Trophoblast cell (in vitro differentiated cells and primary cell): ENCODE results near the gene FBLL1.

ENCODE experiments used
- DNase-seq, 2 donors: peaks; one replicate each; pipeline ENCODE4 v3.0.0-alpha.2; 2016
- H2AFZ ChIP-seq: 2 replicates; pipeline ENCODE4 v1.6.1; 2013; ENCODE audit warnings: low read length, moderate library complexity, mild to moderate bottlenecking; ENCODE audit not compliant: insufficient read depth, poor library complexity
- H2AK5ac ChIP-seq: 2 replicates; pipeline ENCODE4 v1.6.1; 2013; ENCODE audit warnings: mild to moderate bottlenecking, low read length
- H2BK120ac ChIP-seq: 2 replicates; pipeline ENCODE4 v1.6.1; 2013; ENCODE audit warnings: low read length, mild to moderate bottlenecking, moderate library complexity; ENCODE audit not compliant: insufficient read depth, poor library complexity
- H2BK12ac ChIP-seq: 2 replicates; pipeline ENCODE4 v1.6.1; 2013; ENCODE audit warnings: mild to moderate bottlenecking, low read length, moderate library complexity
- H2BK5ac ChIP-seq: 2 replicates; pipeline ENCODE4 v1.6.1; 2013; ENCODE audit warnings: low read length, low read depth, moderate library complexity, mild to moderate bottlenecking; ENCODE audit not compliant: poor library complexity
- H3K14ac ChIP-seq: 2 replicates; pipeline ENCODE4 v1.6.1; 2013; ENCODE audit warnings: mild to moderate bottlenecking, low read length
- H3K18ac ChIP-seq: 2 replicates; pipeline ENCODE4 v1.6.1; 2013; ENCODE audit warnings: mild to moderate bottlenecking, low read length
- H3K23ac ChIP-seq: 2 replicates; pipeline ENCODE4 v1.6.1; 2013; ENCODE audit warnings: low read length
- H3K27ac ChIP-seq: 2 replicates; pipeline ENCODE4 v1.5.1; 2013; ENCODE audit warnings: low read depth, mild to moderate bottlenecking, inconsistent platforms, low read length, moderate library complexity
- H3K27me3 ChIP-seq: 2 replicates; pipeline ENCODE4 v1.6.1; 2013; ENCODE audit warnings: inconsistent platforms, mild to moderate bottlenecking, low read length, moderate library complexity; ENCODE audit not compliant: insufficient read depth
- H3K36me3 ChIP-seq, 2 experiments: 1 replicate in 1 of 2; 2 replicates in 1 of 2; pipeline ENCODE4 v1.6.1; 2013; ENCODE audit warnings: low read length in 2 of 2, mild to moderate bottlenecking in 2 of 2, moderate library complexity in 1 of 2; ENCODE audit not compliant: insufficient read depth in 2 of 2, control insufficient read depth in 1 of 2
- H3K4ac ChIP-seq: 2 replicates; pipeline ENCODE4 v1.6.1; 2013; ENCODE audit warnings: low read depth, mild to moderate bottlenecking, low read length, moderate library complexity
- H3K4me1 ChIP-seq, 2 experiments: 1 replicate in 1 of 2; 2 replicates in 1 of 2; pipeline ENCODE4 v1.6.1; 2013; ENCODE audit warnings: low read length in 2 of 2, mild to moderate bottlenecking in 2 of 2, moderate library complexity in 1 of 2; ENCODE audit not compliant: insufficient read depth in 2 of 2, control insufficient read depth in 1 of 2
- H3K4me2 ChIP-seq: 2 replicates; pipeline ENCODE4 v1.6.1; 2013; ENCODE audit warnings: inconsistent platforms, mild to moderate bottlenecking, low read length, moderate library complexity
- H3K4me3 ChIP-seq: 2 replicates; pipeline ENCODE4 v1.5.1; 2013; ENCODE audit warnings: mild to moderate bottlenecking, low read depth, low read length, inconsistent platforms
- H3K79me1 ChIP-seq: one replicate; pipeline ENCODE4 v1.6.1; 2013; ENCODE audit warnings: low read length
- H3K79me2 ChIP-seq: 2 replicates; pipeline ENCODE4 v1.6.1; 2013; ENCODE audit warnings: low read length, mild to moderate bottlenecking; ENCODE audit not compliant: control insufficient read depth, insufficient read depth, poor library complexity
- H3K9ac ChIP-seq: 2 replicates; pipeline ENCODE4 v1.6.1; 2013; ENCODE audit warnings: mild to moderate bottlenecking, low read length
- H3K9me3 ChIP-seq: 2 replicates; pipeline ENCODE4 v1.6.1; 2013; ENCODE audit warnings: low read depth, mild to moderate bottlenecking, control low read depth, inconsistent platforms, low read length; ENCODE audit not compliant: insufficient read depth
- H4K12ac ChIP-seq: 2 replicates; pipeline ENCODE4 v1.6.1; 2013; ENCODE audit warnings: low read depth, mild to moderate bottlenecking, low read length, moderate library complexity
- H4K8ac ChIP-seq: 2 replicates; pipeline ENCODE4 v1.6.1; 2013; ENCODE audit warnings: low read depth, mild to moderate bottlenecking, low read length, moderate library complexity
- H4K91ac ChIP-seq: one replicate; pipeline ENCODE4 v1.6.1; 2013; ENCODE audit warnings: low read depth, mild to moderate bottlenecking, low read length, moderate library complexity
- WGBS: extraction: QIAGEN DNeasy Blood & Tissue Kit; methylation state at CpG from one replicate; pipeline ENCODE4 v1.1.7; 2013; ENCODE audit warnings: missing lambda C conversion rate; ENCODE audit not compliant: insufficient read length, insufficient coverage; ENCODE audit errors: extremely low coverage; 5-methylcytosine and 5-hydroxymethylcytosine counted together

Gene FBLL1

GRCh38 chr5:168513861-168514428 lies 15.2 kb upstream of the FBLL1 start:
- Histone ChIP-seq H2BK5ac (no peak overlapping the region), H3K79me2 (no peaks in the 10 kb centered on the region), H2BK120ac (no peak overlapping the region), H4K12ac (no peak overlapping the region), H3K4me1 (no peaks in the 10 kb centered on the region), H3K9ac (no peak overlapping the region), H2BK12ac (no peak overlapping the region), H3K27ac (no peak overlapping the region), H3K4me2 (no peak overlapping the region), H3K27me3 (no peaks in the 10 kb centered on the region), H3K4ac (no peak overlapping the region), H3K4me3 (no peak overlapping the region), H3K79me1 (no peaks in the 10 kb centered on the region), H3K18ac (no peak overlapping the region), H3K36me3 (peaks cover 25 to 47% of the 10 kb centered on the region in 2 experiments), H3K23ac (no peak overlapping the region), H3K14ac (no peak overlapping the region), H2AK5ac (no peak overlapping the region), H3K9me3 (peaks cover 2% of the 10 kb centered on the region), H4K91ac (no peak overlapping the region), H4K8ac (no peak overlapping the region), H2AFZ (no peak overlapping the region)
- DNase-seq = no peak
- no CpG with 5 or more reads among the region's 2 CpGs for WGBS

- Histone ChIP-seq H3K4ac (no peak overlapping the region), H3K36me3 (peaks cover 5 to 6% of the 10 kb centered on the region in 2 experiments), H3K9ac (no peak overlapping the region), H4K91ac (no peak overlapping the region), H3K4me1 (peaks cover 4 to 9% of the 10 kb centered on the region in 2 experiments), H3K27ac (no peak overlapping the region), H3K9me3 (peaks cover 9% of the 10 kb centered on the region), H3K4me2 (no peak overlapping the region), H2AK5ac (no peak overlapping the region), H4K8ac (no peak overlapping the region), H3K79me2 (no peaks in the 10 kb centered on the region), H3K79me1 (no peaks in the 10 kb centered on the region), H2BK12ac (no peak overlapping the region), H4K12ac (no peak overlapping the region), H2BK5ac (no peak overlapping the region), H3K27me3 (peaks cover 17% of the 10 kb centered on the region), H3K14ac (no peak overlapping the region), H3K18ac (no peak overlapping the region), H3K23ac (no peak overlapping the region), H2AFZ (no peak overlapping the region), H3K4me3 (no peak overlapping the region), H2BK120ac (no peak overlapping the region)
- WGBS = no CpG with 5 or more reads among the region's 2 CpGs
- DNase-seq = no peak
Measured at GRCh38 chr5:168525856-168526255, 3.2 kb upstream of the FBLL1 start.

GRCh38 chr5:168527756-168528295 lies 1.3 kb upstream of the FBLL1 start:
- Histone ChIP-seq H2BK5ac (no peak overlapping the region), H3K36me3 (peaks cover 3% of the 10 kb centered on the region in 2 experiments), H2AK5ac (no peak overlapping the region), H3K9ac (no peak overlapping the region), H3K4ac (no peak overlapping the region), H3K18ac (no peak overlapping the region), H2AFZ (no peak overlapping the region), H3K9me3 (peaks cover 9% of the 10 kb centered on the region), H4K12ac (no peak overlapping the region), H2BK120ac (no peak overlapping the region), H3K23ac (no peak overlapping the region), H3K4me1 (peaks cover 4 to 9% of the 10 kb centered on the region in 2 experiments), H3K14ac (no peak overlapping the region), H3K79me1 (no peaks in the 10 kb centered on the region), H3K79me2 (no peaks in the 10 kb centered on the region), H3K27ac (no peak overlapping the region), H2BK12ac (no peak overlapping the region), H3K4me3 (no peak overlapping the region), H3K4me2 (no peak overlapping the region), H4K91ac (no peak overlapping the region), H4K8ac (no peak overlapping the region), H3K27me3 (peaks cover 17% of the 10 kb centered on the region)
- no CpG with 5 or more reads among the region's 4 CpGs for WGBS
- no peak for DNase-seq

- Histone ChIP-seq H3K9me3 (peaks cover 9% of the 10 kb centered on the region), H3K27ac (no peak overlapping the region), H3K4ac (no peak overlapping the region), H4K8ac (no peak overlapping the region), H3K4me1 (peaks cover 4 to 9% of the 10 kb centered on the region in 2 experiments), H3K23ac (no peak overlapping the region), H2AFZ (peak overlapping the region; percentile 11), H4K91ac (no peak overlapping the region), H2BK120ac (no peak overlapping the region), H3K14ac (no peak overlapping the region), H2AK5ac (no peak overlapping the region), H4K12ac (no peak overlapping the region), H3K9ac (no peak overlapping the region), H3K79me1 (no peaks in the 10 kb centered on the region), H3K79me2 (no peaks in the 10 kb centered on the region), H3K4me3 (peak overlapping the region; percentile 68), H2BK5ac (no peak overlapping the region), H3K36me3 (no peaks in the 10 kb centered on the region), H3K4me2 (peak overlapping the region; percentile 84), H2BK12ac (no peak overlapping the region), H3K18ac (no peak overlapping the region), H3K27me3 (peaks cover 17% of the 10 kb centered on the region)
- no CpG with 5 or more reads among the region's 125 CpGs for WGBS
- peak in 1 of 2 donors; percentile 20 for DNase-seq
Measured at GRCh38 chr5:168529374-168530234, 499 bp downstream of the FBLL1 start.
